C4-2B (cell line): Measurements from ENCODE around the gene CD81.

ENCODE experiments used
- ZFX ChIP-seq: fragments of 450-650 bp; IDR thresholded peaks from 2 replicates; pipeline ENCODE4 v1.6.1; 2017
- TF ChIP-seq, protein P1 (sequence below): fragments of 450-650 bp; conservative IDR thresholded peaks from 2 replicates; pipeline ENCODE4 v1.5.1; 2017; ENCODE audit warnings: mild to moderate bottlenecking

DNA sequence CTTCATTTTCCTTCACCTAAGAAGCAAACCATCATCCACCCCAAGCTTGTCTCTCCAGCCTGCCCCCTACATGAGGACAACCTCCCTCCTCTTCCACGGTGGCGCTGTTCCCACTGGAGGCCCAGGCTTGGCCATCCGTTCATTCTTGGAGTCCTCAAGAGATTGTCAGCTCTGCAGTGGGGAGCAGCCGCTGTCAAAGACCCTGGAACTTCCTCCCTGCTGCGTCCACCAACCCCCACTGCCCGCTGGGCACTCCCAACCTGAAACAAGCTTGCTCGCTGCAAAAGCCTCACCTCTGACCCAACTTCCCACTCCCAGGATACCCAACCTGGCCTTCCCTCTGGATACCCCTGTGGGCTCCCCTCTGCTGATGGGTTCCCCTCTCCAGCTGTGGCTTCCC lies 10.4 kb upstream of the CD81 start:
- TF ChIP-seq, protein P1, sequence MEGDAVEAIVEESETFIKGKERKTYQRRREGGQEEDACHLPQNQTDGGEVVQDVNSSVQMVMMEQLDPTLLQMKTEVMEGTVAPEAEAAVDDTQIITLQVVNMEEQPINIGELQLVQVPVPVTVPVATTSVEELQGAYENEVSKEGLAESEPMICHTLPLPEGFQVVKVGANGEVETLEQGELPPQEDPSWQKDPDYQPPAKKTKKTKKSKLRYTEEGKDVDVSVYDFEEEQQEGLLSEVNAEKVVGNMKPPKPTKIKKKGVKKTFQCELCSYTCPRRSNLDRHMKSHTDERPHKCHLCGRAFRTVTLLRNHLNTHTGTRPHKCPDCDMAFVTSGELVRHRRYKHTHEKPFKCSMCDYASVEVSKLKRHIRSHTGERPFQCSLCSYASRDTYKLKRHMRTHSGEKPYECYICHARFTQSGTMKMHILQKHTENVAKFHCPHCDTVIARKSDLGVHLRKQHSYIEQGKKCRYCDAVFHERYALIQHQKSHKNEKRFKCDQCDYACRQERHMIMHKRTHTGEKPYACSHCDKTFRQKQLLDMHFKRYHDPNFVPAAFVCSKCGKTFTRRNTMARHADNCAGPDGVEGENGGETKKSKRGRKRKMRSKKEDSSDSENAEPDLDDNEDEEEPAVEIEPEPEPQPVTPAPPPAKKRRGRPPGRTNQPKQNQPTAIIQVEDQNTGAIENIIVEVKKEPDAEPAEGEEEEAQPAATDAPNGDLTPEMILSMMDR = no peak
- no peak for TF ChIP-seq ZFX
